Mesendoderm (in vitro differentiated cells): ENCODE measurements around the gene NT5C2.
"Not testable (repeated sequence)": the region's sequence is repeated elsewhere in the genome, so short reads cannot be mapped to it uniquely, and the experiment has no call there.

Source experiments
- DNase-seq: peaks from one replicate; pipeline ENCODE4 v3.0.0; 2013
- H2AK5ac ChIP-seq: 2 replicates; pipeline ENCODE4 v1.6.1; 2013; ENCODE audit warnings: low read length, inconsistent platforms
- H2BK120ac ChIP-seq: 2 replicates; pipeline ENCODE4 v1.6.1; 2013; ENCODE audit warnings: low read depth, mild to moderate bottlenecking, low read length, moderate library complexity, mixed read lengths
- H2BK15ac ChIP-seq: replicated peaks from 2 replicates; pipeline ENCODE4 v1.6.1; 2013; ENCODE audit warnings: low read depth, mild to moderate bottlenecking, moderate library complexity
- H2BK5ac ChIP-seq: 2 replicates; pipeline ENCODE4 v1.6.1; 2013; ENCODE audit warnings: low read length, inconsistent platforms
- H3K18ac ChIP-seq: 2 replicates; pipeline ENCODE4 v1.6.1; 2013; ENCODE audit warnings: mild to moderate bottlenecking, low read length, mixed read lengths
- H3K23ac ChIP-seq: one replicate; pipeline ENCODE4 v1.6.1; 2013; ENCODE audit warnings: low read length
- H3K27ac ChIP-seq: 2 replicates; pipeline ENCODE4 v1.5.1; 2013; ENCODE audit warnings: low read depth, mild to moderate bottlenecking, inconsistent platforms, low read length, moderate library complexity
- H3K27me3 ChIP-seq: 2 replicates; pipeline ENCODE4 v1.6.1; 2013; ENCODE audit warnings: low read length, control low read depth, mild to moderate bottlenecking, inconsistent platforms; ENCODE audit not compliant: insufficient read depth, poor library complexity
- H3K36me3 ChIP-seq: 2 replicates; pipeline ENCODE4 v1.6.1; 2013; ENCODE audit warnings: low read length, inconsistent platforms; ENCODE audit not compliant: control insufficient read depth, insufficient read depth
- H3K4ac ChIP-seq: one replicate; pipeline ENCODE4 v1.6.1; 2013; ENCODE audit warnings: low read depth, mild to moderate bottlenecking, low read length, moderate library complexity
- H3K4me1 ChIP-seq: 2 replicates; pipeline ENCODE4 v1.6.1; 2013; ENCODE audit warnings: low read depth, low read length, inconsistent platforms; ENCODE audit not compliant: control insufficient read depth
- H3K4me2 ChIP-seq: 2 replicates; pipeline ENCODE4 v1.6.1; 2013; ENCODE audit warnings: low read length
- H3K4me3 ChIP-seq: 2 replicates; pipeline ENCODE4 v1.5.1; 2013; ENCODE audit warnings: mild to moderate bottlenecking, low read length
- H3K56ac ChIP-seq: one replicate; pipeline ENCODE4 v1.6.1; 2013; ENCODE audit warnings: low read length
- H3K79me1 ChIP-seq: 2 replicates; pipeline ENCODE4 v1.6.1; 2013; ENCODE audit warnings: low read length, inconsistent platforms
- H3K79me2 ChIP-seq: 2 replicates; pipeline ENCODE4 v1.6.1; 2013; ENCODE audit warnings: mild to moderate bottlenecking, low read length; ENCODE audit not compliant: control insufficient read depth, insufficient read depth
- H3K9ac ChIP-seq: 2 replicates; pipeline ENCODE4 v1.6.1; 2013; ENCODE audit warnings: low read length, inconsistent platforms
- H4K5ac ChIP-seq: one replicate; pipeline ENCODE4 v1.6.1; 2013; ENCODE audit warnings: low read length
- H4K8ac ChIP-seq: one replicate; pipeline ENCODE4 v1.6.1; 2013; ENCODE audit warnings: low read depth, mild to moderate bottlenecking, control low read depth, low read length, moderate library complexity
- WGBS: extraction: QIAGEN DNeasy Blood & Tissue Kit; methylation state at CpG from one replicate; pipeline ENCODE4 v1.1.7; 2013; ENCODE audit warnings: low lambda C conversion rate, missing lambda C conversion rate; ENCODE audit not compliant: insufficient coverage; ENCODE audit errors: extremely low coverage; 5-methylcytosine and 5-hydroxymethylcytosine counted together

NT5C2 gene

GRCh38 chr10:103145860-103146466 is 47.1 kb downstream of the NT5C2 start:
- Histone ChIP-seq H3K4me3 (no peak overlapping the region), H3K79me2 (no peaks in the 10 kb centered on the region), H3K27me3 (no peaks in the 10 kb centered on the region), H3K36me3 (no peaks in the 10 kb centered on the region), H3K4me1 (peaks cover 2% of the 10 kb centered on the region), H2BK15ac (no peak overlapping the region), H3K56ac (no peak overlapping the region), H4K8ac (no peak overlapping the region), H3K4ac (no peak overlapping the region), H2BK120ac (no peak overlapping the region), H3K18ac (no peak overlapping the region), H3K79me1 (peaks cover 3% of the 10 kb centered on the region), H4K5ac (no peak overlapping the region), H3K9ac (no peak overlapping the region), H3K23ac (no peak overlapping the region), H2BK5ac (no peak overlapping the region), H2AK5ac (no peak overlapping the region), H3K4me2 (no peak overlapping the region), H3K27ac (no peak overlapping the region)
- DNase-seq = no peak
- WGBS = no CpG with 5 or more reads among the region's 3 CpGs

GRCh38 chr10:103145046-103145445 is 48.0 kb downstream of the NT5C2 start:
- H3K4me1 ChIP-seq = peaks cover 2% of the 10 kb centered on the region
- DNase-seq = no peak
- no peaks in the 10 kb centered on the region for H3K79me2 ChIP-seq
- H2BK5ac ChIP-seq = no peak overlapping the region
- no peaks in the 10 kb centered on the region for H3K27me3 ChIP-seq
- peaks cover 3% of the 10 kb centered on the region for H3K79me1 ChIP-seq
- H4K5ac ChIP-seq = no peak overlapping the region
- no peak overlapping the region for H2BK15ac ChIP-seq
- no peak overlapping the region for H3K18ac ChIP-seq
- H2AK5ac ChIP-seq = no peak overlapping the region
- H3K56ac ChIP-seq = no peak overlapping the region
- no peak overlapping the region for H3K9ac ChIP-seq
- H3K27ac ChIP-seq = no peak overlapping the region
- H3K4me2 ChIP-seq = no peak overlapping the region
- no peak overlapping the region for H3K23ac ChIP-seq
- no peak overlapping the region for H4K8ac ChIP-seq
- H3K4ac ChIP-seq = no peak overlapping the region
- no peak overlapping the region for H2BK120ac ChIP-seq
- no peak overlapping the region for H3K4me3 ChIP-seq
- no peaks in the 10 kb centered on the region for H3K36me3 ChIP-seq
- WGBS = no CpG with 5 or more reads among the region's 1 CpG

GRCh38 chr10:103144041-103144440 is 49.0 kb downstream of the NT5C2 start:
- no peak overlapping the region for H3K4me2 ChIP-seq
- no peaks in the 10 kb centered on the region for H3K36me3 ChIP-seq
- H3K79me1 ChIP-seq = peaks cover 3% of the 10 kb centered on the region
- H3K27me3 ChIP-seq = no peaks in the 10 kb centered on the region
- peaks cover 2% of the 10 kb centered on the region for H3K4me1 ChIP-seq
- H2BK15ac ChIP-seq = no peak overlapping the region
- H4K8ac ChIP-seq = no peak overlapping the region
- H2BK120ac ChIP-seq = no peak overlapping the region
- no peak overlapping the region for H3K23ac ChIP-seq
- H3K4ac ChIP-seq = no peak overlapping the region
- H3K79me2 ChIP-seq = no peaks in the 10 kb centered on the region
- no peak overlapping the region for H2AK5ac ChIP-seq
- WGBS = no CpG with 5 or more reads among the region's 2 CpGs
- H3K9ac ChIP-seq = no peak overlapping the region
- no peak overlapping the region for H3K4me3 ChIP-seq
- H4K5ac ChIP-seq = no peak overlapping the region
- no peak for DNase-seq
- no peak overlapping the region for H3K56ac ChIP-seq
- H3K18ac ChIP-seq = no peak overlapping the region
- H3K27ac ChIP-seq = no peak overlapping the region
- no peak overlapping the region for H2BK5ac ChIP-seq

- not testable (repeated sequence) for H4K8ac ChIP-seq, H3K36me3 ChIP-seq, H3K27ac ChIP-seq, H3K56ac ChIP-seq, H3K9ac ChIP-seq, H3K23ac ChIP-seq, H3K27me3 ChIP-seq, DNase-seq, H3K4ac ChIP-seq, H3K4me3 ChIP-seq, H2AK5ac ChIP-seq, H3K4me1 ChIP-seq, H3K79me2 ChIP-seq, H4K5ac ChIP-seq, H3K79me1 ChIP-seq, H2BK5ac ChIP-seq, H2BK120ac ChIP-seq, H3K4me2 ChIP-seq, H3K18ac ChIP-seq, H2BK15ac ChIP-seq
- WGBS = no CpG with 5 or more reads among the region's 3 CpGs
These were observed 49.4 kb downstream of the NT5C2 start for GRCh38 chr10:103143641-103144040.

- no peaks in the 10 kb centered on the region for H3K36me3 ChIP-seq
- H3K4me3 ChIP-seq = no peak overlapping the region
- no peak overlapping the region for H3K9ac ChIP-seq
- H3K4ac ChIP-seq = no peak overlapping the region
- H4K5ac ChIP-seq = no peak overlapping the region
- no peak overlapping the region for H2BK15ac ChIP-seq
- H2AK5ac ChIP-seq = no peak overlapping the region
- H2BK5ac ChIP-seq = no peak overlapping the region
- H3K79me2 ChIP-seq = no peaks in the 10 kb centered on the region
- no peak overlapping the region for H3K18ac ChIP-seq
- H3K56ac ChIP-seq = no peak overlapping the region
- H4K8ac ChIP-seq = no peak overlapping the region
- H3K79me1 ChIP-seq = peaks cover 3% of the 10 kb centered on the region
- WGBS = no CpG with 5 or more reads among the region's 2 CpGs
- H3K23ac ChIP-seq = no peak overlapping the region
- H3K27ac ChIP-seq = no peak overlapping the region
- no peaks in the 10 kb centered on the region for H3K27me3 ChIP-seq
- no peak overlapping the region for H3K4me2 ChIP-seq
- DNase-seq = no peak
- H2BK120ac ChIP-seq = no peak overlapping the region
- peaks cover 2% of the 10 kb centered on the region for H3K4me1 ChIP-seq
These were observed 51.1 kb downstream of the NT5C2 start for GRCh38 chr10:103141950-103142349.

- H4K5ac ChIP-seq = no peak overlapping the region
- no peak overlapping the region for H3K4ac ChIP-seq
- H3K27ac ChIP-seq = no peak overlapping the region
- no peak overlapping the region for H3K56ac ChIP-seq
- H3K9ac ChIP-seq = no peak overlapping the region
- H3K79me2 ChIP-seq = no peaks in the 10 kb centered on the region
- H2BK5ac ChIP-seq = no peak overlapping the region
- no peak for DNase-seq
- WGBS = no CpG with 5 or more reads among the region's 1 CpG
- no peak overlapping the region for H3K23ac ChIP-seq
- H3K4me1 ChIP-seq = no peaks in the 10 kb centered on the region
- H3K36me3 ChIP-seq = no peaks in the 10 kb centered on the region
- no peak overlapping the region for H3K18ac ChIP-seq
- no peak overlapping the region for H2BK15ac ChIP-seq
- H2BK120ac ChIP-seq = no peak overlapping the region
- peaks cover 3% of the 10 kb centered on the region for H3K79me1 ChIP-seq
- H3K4me2 ChIP-seq = no peak overlapping the region
- no peak overlapping the region for H3K4me3 ChIP-seq
- H2AK5ac ChIP-seq = no peak overlapping the region
- H3K27me3 ChIP-seq = no peaks in the 10 kb centered on the region
- no peak overlapping the region for H4K8ac ChIP-seq
These were observed 52.6 kb downstream of the NT5C2 start for GRCh38 chr10:103140469-103140868.
